Gastroesophageal sphincter (tissue), 4 donors: ENCODE results near the gene COL26A1. TPM values are rescaled to one million over a fixed set of nuclear protein-coding genes. Genes with fewer than 3 reads are reported as not detected.

Experiments used
- ATAC-seq: fragments of 150-250 bp; one replicate; pipeline ENCODE4 v1.9.1; 2016; ENCODE audit warnings: mild to moderate bottlenecking, moderate library complexity
- H3K27ac ChIP-seq, 4 donors: fragments of 200-600 bp; sonication (generic) in 3 of 4; 1 replicate in 3 of 4; 2 replicates in 1 of 4; pipeline ENCODE4 v1.5.1; 2016 to 2019
- H3K27me3 ChIP-seq: fragments of 200-600 bp; sonication (generic); one replicate; pipeline ENCODE4 v1.5.1; 2019
- H3K36me3 ChIP-seq, 2 donors: fragments of 200-600 bp; sonication (generic); one replicate each; pipeline ENCODE4 v1.5.1; 2019; ENCODE audit warnings: control low read depth in 1 of 2
- H3K4me1 ChIP-seq, 3 donors: fragments of 200-600 bp; sonication (generic); 1 replicate in 2 of 3; 2 replicates in 1 of 3; pipeline ENCODE4 v1.5.1; 2016 to 2019; ENCODE audit warnings: control low read depth in 2 of 3
- H3K4me3 ChIP-seq, 2 donors: fragments of 200-600 bp; sonication (generic); one replicate each; pipeline ENCODE4 v1.5.1; 2019; ENCODE audit warnings: mild to moderate bottlenecking in 1 of 2, moderate library complexity in 1 of 2
- H3K9me3 ChIP-seq, 3 donors: fragments of 200-600 bp; sonication (generic); one replicate each; pipeline ENCODE4 v1.5.1; 2017 to 2019; ENCODE audit warnings: control low read depth in 2 of 3
- EP300 ChIP-seq: sonication (generic); formaldehyde crosslinking; IDR thresholded peaks from one replicate; pipeline ENCODE4 v1.6.1; 2017; ENCODE audit warnings: antibody characterized with exemption, mild to moderate bottlenecking
- POLR2A ChIP-seq, 2 donors: fragments of 450-650 bp; IDR thresholded peaks; one replicate each; pipeline ENCODE4 v1.6.1; 2017; ENCODE audit warnings: antibody characterized with exemption in 2 of 2, mild to moderate bottlenecking in 2 of 2, moderate library complexity in 1 of 2
- POLR2AphosphoS5 ChIP-seq: sonication (generic); formaldehyde crosslinking; IDR thresholded peaks from one replicate; pipeline ENCODE4 v1.6.1; 2017; ENCODE audit warnings: antibody characterized with exemption
- WGBS, 2 donors: methylation state at CpG; one replicate each; pipeline ENCODE4 v1.1.5; 2018; ENCODE audit warnings: low coverage in 1 of 2; 5-methylcytosine and 5-hydroxymethylcytosine counted together
- total RNA-seq, 4 donors: library from RNA; depleted of rRNA; stranded (reverse); fragments of >200 nt; gene quantifications; one replicate each; pipeline ENCODE4 v1.1.0, GENCODE V29; 2016
- TF ChIP-seq, protein P1 (sequence below), 4 experiments: fragments of 200-600 bp in 2 of 4; fragments of 450-650 bp in 2 of 4; sonication (generic) in 1 of 4; IDR thresholded peaks; one replicate each; pipeline ENCODE4 v1.5.1; 2017 to 2019; ENCODE audit warnings: antibody characterized with exemption in 4 of 4, mild to moderate bottlenecking in 2 of 4, moderate library complexity in 2 of 4

Gene COL26A1
- total RNA-seq, 4 donors from 2014 or later, result not detected

DNA sequence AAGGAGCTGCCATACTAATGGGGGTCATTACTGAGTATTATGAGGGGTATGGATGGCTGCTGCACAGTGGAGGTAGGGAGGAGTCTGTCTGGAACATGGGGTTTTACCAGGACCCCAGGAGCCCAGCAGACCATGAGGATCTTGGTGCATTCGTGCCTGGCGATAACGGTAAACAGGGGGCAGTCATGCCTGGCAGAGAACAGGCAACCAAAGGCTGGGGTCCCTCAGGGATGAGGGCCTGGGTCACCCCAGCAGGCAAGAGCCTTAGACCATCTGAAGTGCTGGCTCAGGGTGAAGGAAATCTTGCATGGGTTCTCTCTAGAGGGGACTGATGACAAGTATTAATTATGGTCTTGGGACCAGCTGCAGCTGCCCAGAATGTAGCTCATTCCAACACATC lies 220.3 kb downstream of the COL26A1 start:
- Histone ChIP-seq H3K4me3 (no peak overlapping the region), H3K9me3 (peaks cover 0 to 9% (median 0%) of the 10 kb centered on the region in 3 donors), H3K36me3 (no peaks in the 10 kb centered on the region), H3K27ac (no peak overlapping the region), H3K27me3 (peaks cover 27% of the 10 kb centered on the region), H3K4me1 (no peaks in the 10 kb centered on the region)
- ATAC-seq, result no peak
- WGBS, 2 donors, result 83 to 92% methylated on average over 3 of the region's 3 CpGs
- no peak for TF ChIP-seq EP300
- TF ChIP-seq, protein P1, sequence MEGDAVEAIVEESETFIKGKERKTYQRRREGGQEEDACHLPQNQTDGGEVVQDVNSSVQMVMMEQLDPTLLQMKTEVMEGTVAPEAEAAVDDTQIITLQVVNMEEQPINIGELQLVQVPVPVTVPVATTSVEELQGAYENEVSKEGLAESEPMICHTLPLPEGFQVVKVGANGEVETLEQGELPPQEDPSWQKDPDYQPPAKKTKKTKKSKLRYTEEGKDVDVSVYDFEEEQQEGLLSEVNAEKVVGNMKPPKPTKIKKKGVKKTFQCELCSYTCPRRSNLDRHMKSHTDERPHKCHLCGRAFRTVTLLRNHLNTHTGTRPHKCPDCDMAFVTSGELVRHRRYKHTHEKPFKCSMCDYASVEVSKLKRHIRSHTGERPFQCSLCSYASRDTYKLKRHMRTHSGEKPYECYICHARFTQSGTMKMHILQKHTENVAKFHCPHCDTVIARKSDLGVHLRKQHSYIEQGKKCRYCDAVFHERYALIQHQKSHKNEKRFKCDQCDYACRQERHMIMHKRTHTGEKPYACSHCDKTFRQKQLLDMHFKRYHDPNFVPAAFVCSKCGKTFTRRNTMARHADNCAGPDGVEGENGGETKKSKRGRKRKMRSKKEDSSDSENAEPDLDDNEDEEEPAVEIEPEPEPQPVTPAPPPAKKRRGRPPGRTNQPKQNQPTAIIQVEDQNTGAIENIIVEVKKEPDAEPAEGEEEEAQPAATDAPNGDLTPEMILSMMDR (IDR thresholded peaks at IDR 0.05), result no peak
- no peak for TF ChIP-seq POLR2A (IDR thresholded peaks at IDR 0.05)
- TF ChIP-seq POLR2AphosphoS5, result no peak

DNA sequence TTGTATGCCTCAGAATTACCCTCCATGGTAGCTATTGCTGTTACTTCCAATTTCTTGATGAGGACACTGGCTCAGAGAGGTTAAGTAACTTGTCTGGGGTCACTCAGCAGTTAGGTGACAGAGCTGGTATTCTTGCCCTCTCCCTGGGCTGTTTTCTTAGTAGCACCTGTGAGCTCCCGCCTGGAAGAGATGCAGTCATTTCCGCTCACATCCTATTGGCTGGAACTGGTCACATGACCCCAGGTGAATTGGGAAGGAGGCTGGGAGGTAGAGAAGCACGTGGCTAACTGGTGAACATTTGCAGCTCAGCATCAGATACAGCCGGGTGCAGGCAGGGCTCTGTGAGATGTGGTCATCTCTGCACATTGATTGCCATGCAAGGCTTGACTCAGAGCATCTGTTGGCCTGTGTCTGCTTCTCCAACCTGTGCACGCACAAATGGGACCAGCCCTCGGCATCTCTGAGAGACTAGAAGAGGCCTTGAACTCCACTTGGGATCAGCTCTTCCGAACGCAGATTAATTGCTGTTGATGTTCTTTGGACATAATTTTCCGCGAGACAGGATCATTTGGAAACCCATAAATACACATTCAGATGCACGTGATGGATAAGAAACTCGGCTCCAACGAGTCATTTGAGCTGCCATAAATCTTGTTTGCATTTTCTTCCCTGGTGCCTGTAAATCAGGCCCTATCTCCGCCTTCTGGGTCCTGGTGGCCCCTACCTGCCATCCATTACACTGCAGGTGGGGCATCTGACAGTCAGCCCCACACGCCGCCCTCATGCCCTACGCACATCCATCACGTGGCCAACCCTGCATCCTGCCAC lies 223.6 kb downstream of the COL26A1 start:
- H3K9me3 ChIP-seq, result peaks cover 0 to 9% (median 0%) of the 10 kb centered on the region in 3 donors
- H3K36me3 ChIP-seq, result no peaks in the 10 kb centered on the region
- TF ChIP-seq POLR2A (IDR thresholded peaks at IDR 0.05) (no peak), EP300 (no peak), POLR2AphosphoS5 (no peak)
- TF ChIP-seq, protein P1 (IDR thresholded peaks at IDR 0.05), result no peak
- ATAC-seq, result no peak
- H3K27ac ChIP-seq, result no peak overlapping the region
- 56 to 67% methylated on average over 11 to 14 of the region's 18 CpGs for WGBS, 2 donors
- peaks cover 9% of the 10 kb centered on the region for H3K27me3 ChIP-seq
- H3K4me1 ChIP-seq, result no peaks in the 10 kb centered on the region
- no peak overlapping the region for H3K4me3 ChIP-seq

DNA sequence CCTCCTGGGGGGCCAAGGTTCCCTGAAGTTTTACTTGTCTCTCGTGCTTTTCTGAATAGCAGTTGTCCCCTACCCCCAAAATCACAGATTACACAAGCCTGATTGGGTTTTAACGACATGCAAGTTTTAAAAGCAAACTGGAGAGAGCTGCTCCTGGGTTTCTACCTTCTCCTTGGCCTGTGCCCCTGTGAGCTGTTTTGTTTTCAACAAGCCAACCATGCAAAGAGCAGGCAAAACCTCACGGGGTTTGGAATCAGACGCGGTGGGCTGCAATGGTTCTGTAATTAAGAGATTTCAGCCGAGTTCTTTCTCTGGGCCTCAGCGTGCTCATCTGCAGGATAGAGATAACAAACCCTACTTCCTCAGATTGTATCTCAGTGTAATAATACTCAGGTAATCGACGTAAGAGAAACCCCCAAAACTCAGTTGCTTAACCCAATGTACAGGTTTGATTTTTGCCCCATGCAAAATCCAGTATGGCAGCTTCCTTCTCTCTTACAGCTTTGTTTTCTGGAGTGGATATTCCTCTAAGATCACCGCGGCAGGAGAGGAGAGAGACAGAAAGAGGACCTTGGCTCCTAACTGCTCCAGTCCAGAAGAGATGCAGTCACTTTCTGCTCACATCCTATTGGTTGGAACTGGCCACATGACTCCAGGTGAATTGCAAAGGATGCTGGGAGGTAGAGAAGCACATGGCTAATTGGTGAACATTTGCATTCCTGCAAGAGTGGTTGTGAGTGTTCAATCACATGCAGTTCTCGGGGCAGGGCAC lies 224.4 kb downstream of the COL26A1 start:
- H3K4me3 ChIP-seq, result no peak overlapping the region
- WGBS, 2 donors, result 66 to 78% methylated on average over 5 to 12 of the region's 12 CpGs
- no peaks in the 10 kb centered on the region for H3K36me3 ChIP-seq
- H3K9me3 ChIP-seq, result peaks cover 0 to 9% (median 0%) of the 10 kb centered on the region in 3 donors
- TF ChIP-seq, protein P1 (IDR thresholded peaks at IDR 0.05), result no peak
- no peak for TF ChIP-seq POLR2AphosphoS5
- TF ChIP-seq POLR2A (IDR thresholded peaks at IDR 0.05), result no peak
- no peak for TF ChIP-seq EP300
- no peaks in the 10 kb centered on the region for H3K4me1 ChIP-seq
- peaks cover 1% of the 10 kb centered on the region for H3K27me3 ChIP-seq
- ATAC-seq, result no peak
- H3K27ac ChIP-seq, result no peak overlapping the region

- Histone ChIP-seq H3K27me3 (no peaks in the 10 kb centered on the region), H3K36me3 (no peaks in the 10 kb centered on the region), H3K4me1 (no peaks in the 10 kb centered on the region), H3K27ac (no peak overlapping the region), H3K4me3 (no peak overlapping the region), H3K9me3 (peaks cover 0 to 3% (median 0%) of the 10 kb centered on the region in 3 donors)
- 81 to 90% methylated on average over 2 to 9 of the region's 9 CpGs for whole genome bisulfite sequencing, 2 donors
- no peak for ATAC-seq
- no peak for TF ChIP-seq POLR2AphosphoS5
- TF ChIP-seq, protein P1 (IDR thresholded peaks at IDR 0.05), result no peak
- no peak for TF ChIP-seq POLR2A (IDR thresholded peaks at IDR 0.05)
- no peak for TF ChIP-seq EP300
Observed at GRCh38 chr7:101588131-101588935, 225.7 kb downstream of the COL26A1 start.
